Mesodermal cell (in vitro differentiated cells): ENCODE data around the gene SETD1B.
A peak's percentile ranks its signal among the peaks of the same experiment; 100 is the strongest.

Experiments
- H3K27ac ChIP-seq: 2 replicates; pipeline ENCODE4 v1.7.0; 2013; ENCODE audit warnings: mild to moderate bottlenecking, low read depth, low read length, moderate library complexity; ENCODE audit not compliant: severe bottlenecking
- H3K36me3 ChIP-seq: 2 replicates; pipeline ENCODE4 v1.7.1; 2013; ENCODE audit warnings: mild to moderate bottlenecking, low read length, moderate library complexity; ENCODE audit not compliant: control insufficient read depth, insufficient read depth
- H3K4me1 ChIP-seq: one replicate; pipeline ENCODE4 v1.7.1; 2013; ENCODE audit warnings: mild to moderate bottlenecking, low read length; ENCODE audit not compliant: insufficient read depth, control insufficient read depth, poor library complexity, severe bottlenecking
- H3K4me3 ChIP-seq: 2 replicates; pipeline ENCODE4 v1.7.0; 2013; ENCODE audit warnings: low read length, control low read depth, mild to moderate bottlenecking; ENCODE audit not compliant: insufficient read depth, poor library complexity, severe bottlenecking; ENCODE audit errors: extremely low read depth
- H3K9me3 ChIP-seq: 2 replicates; pipeline ENCODE4 v1.7.1; 2013; ENCODE audit warnings: mild to moderate bottlenecking, low read length, moderate library complexity; ENCODE audit not compliant: control insufficient read depth
- WGBS, 2 experiments: methylation state at CpG; one replicate each; pipeline ENCODE4 v1.1.5; 2013; ENCODE audit warnings: missing lambda C conversion rate in 2 of 2; ENCODE audit not compliant: insufficient coverage in 2 of 2; 5-methylcytosine and 5-hydroxymethylcytosine counted together

Gene SETD1B

DNA sequence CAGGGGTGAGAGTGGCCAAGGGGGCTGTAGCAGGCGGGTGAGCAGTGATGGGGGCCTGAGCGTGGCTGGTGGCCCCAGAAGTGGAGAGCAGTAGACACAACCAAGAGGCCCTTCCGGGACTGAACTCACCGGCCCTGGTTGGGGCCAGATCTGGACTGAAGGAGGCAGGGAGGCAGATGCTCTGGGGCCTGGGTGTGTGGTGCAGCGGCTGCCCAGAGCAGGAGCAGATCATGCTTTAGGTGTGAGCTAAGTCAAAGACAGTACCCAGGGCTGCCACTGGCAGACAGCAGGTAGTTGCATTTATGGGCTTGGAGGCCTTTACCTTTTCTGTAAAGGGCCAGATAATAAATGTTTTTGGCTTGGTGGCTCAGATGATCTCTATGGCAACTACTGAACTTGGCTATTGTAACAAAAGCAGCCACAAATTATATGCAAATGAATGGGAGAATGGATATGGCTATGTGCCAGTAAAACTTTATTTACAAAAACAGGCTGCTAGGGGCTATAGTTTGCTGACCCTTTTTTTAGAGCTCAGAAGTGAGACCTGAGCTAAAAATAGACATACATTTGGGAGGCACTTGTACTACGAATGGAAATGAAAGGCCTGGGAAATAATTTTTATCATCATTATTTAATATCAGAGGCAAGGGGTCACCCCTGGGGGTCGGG, 25.6 kb downstream of the SETD1B start:
- H3K36me3 ChIP-seq: peaks cover 71% of the 10 kb centered on the region
- whole genome bisulfite sequencing, 2 experiments: 95 to 100% methylated on average over 5 to 6 of the region's 7 CpGs
- H3K4me3 ChIP-seq: no peak overlapping the region
- H3K27ac ChIP-seq: no peak overlapping the region
- H3K9me3 ChIP-seq: no peaks in the 10 kb centered on the region
- H3K4me1 ChIP-seq: no peaks in the 10 kb centered on the region

DNA sequence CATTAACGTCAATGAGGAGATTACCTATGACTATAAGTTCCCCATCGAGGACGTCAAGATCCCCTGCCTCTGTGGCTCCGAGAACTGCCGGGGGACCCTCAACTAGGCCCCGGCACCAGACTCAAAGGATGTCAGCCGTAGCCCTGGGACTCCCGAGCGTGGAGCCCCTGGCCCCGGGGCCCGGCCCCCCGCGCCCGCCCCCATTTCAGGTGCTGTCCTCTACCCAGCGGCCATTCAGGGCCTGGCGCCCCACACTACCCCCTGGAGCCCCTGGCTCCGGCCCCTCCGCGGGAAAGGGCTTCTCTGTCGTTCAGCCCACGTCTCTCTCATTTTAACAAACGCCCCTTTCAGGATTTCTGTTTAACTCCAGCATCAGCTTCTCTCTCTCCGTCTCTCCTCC, 26.3 kb downstream of the SETD1B start:
- no peak overlapping the region for H3K4me3 ChIP-seq
- H3K36me3 ChIP-seq: peaks cover 64% of the 10 kb centered on the region
- H3K9me3 ChIP-seq: no peaks in the 10 kb centered on the region
- H3K4me1 ChIP-seq: no peaks in the 10 kb centered on the region
- 93 to 96% methylated on average over 22 of the region's 23 CpGs for WGBS, 2 experiments
- no peak overlapping the region for H3K27ac ChIP-seq

- Histone ChIP-seq H3K4me1 (no peaks in the 10 kb centered on the region), H3K36me3 (peaks cover 64% of the 10 kb centered on the region), H3K9me3 (no peaks in the 10 kb centered on the region), H3K4me3 (no peak overlapping the region), H3K27ac (no peak overlapping the region)
- 96 to 97% methylated on average over 23 to 28 of the region's 29 CpGs for WGBS, 2 experiments
Observed at GRCh38 chr12:121830588-121831265, 26.9 kb downstream of the SETD1B start.

GRCh38 chr12:121831571-121832245, 27.9 kb downstream of the SETD1B start:
- H3K36me3 ChIP-seq: peaks cover 54% of the 10 kb centered on the region
- H3K9me3 ChIP-seq: no peaks in the 10 kb centered on the region

GRCh38 chr12:121837680-121838079, 33.9 kb downstream of the SETD1B start:
- Histone ChIP-seq H3K9me3 (no peaks in the 10 kb centered on the region), H3K4me1 (no peaks in the 10 kb centered on the region), H3K4me3 (no peak overlapping the region), H3K27ac (no peak overlapping the region), H3K36me3 (no peaks in the 10 kb centered on the region)
- 77 to 89% methylated on average over 3 to 4 of the region's 4 CpGs for WGBS, 2 experiments

More at GRCh38 chr12:121831571-121832245, 27.9 kb downstream of the SETD1B start:
- H3K4me3 ChIP-seq: no peak overlapping the region
- H3K27ac ChIP-seq: no peak overlapping the region
- WGBS, 2 experiments: 96% methylated on average over 15 to 16 of the region's 19 CpGs
- H3K4me1 ChIP-seq: no peaks in the 10 kb centered on the region

DNA sequence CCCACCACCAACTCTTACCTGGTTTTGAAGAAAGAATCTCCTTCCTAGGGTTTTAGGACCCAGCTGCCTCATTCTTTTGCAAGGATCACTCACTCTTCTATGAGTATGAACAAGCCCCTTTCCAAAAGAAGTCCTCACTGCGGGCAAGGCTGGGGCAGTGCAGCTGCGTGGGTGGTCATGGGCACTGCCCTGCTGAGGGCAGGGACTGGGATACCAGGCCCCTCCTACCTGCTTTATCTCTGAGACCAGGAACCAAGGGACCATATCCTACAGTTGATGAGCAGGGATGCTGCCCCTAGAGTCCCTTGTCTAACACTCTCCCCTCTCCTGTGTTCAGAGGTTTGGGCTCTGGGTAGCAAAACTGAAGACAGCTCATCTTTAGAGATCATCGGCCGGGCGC, 34.3 kb downstream of the SETD1B start:
- no peaks in the 10 kb centered on the region for H3K9me3 ChIP-seq
- H3K27ac ChIP-seq: no peak overlapping the region
- peaks cover 3% of the 10 kb centered on the region for H3K4me1 ChIP-seq
- no peak overlapping the region for H3K4me3 ChIP-seq
- 91 to 97% methylated on average over 3 to 5 of the region's 5 CpGs for WGBS, 2 experiments
- H3K36me3 ChIP-seq: no peaks in the 10 kb centered on the region

DNA sequence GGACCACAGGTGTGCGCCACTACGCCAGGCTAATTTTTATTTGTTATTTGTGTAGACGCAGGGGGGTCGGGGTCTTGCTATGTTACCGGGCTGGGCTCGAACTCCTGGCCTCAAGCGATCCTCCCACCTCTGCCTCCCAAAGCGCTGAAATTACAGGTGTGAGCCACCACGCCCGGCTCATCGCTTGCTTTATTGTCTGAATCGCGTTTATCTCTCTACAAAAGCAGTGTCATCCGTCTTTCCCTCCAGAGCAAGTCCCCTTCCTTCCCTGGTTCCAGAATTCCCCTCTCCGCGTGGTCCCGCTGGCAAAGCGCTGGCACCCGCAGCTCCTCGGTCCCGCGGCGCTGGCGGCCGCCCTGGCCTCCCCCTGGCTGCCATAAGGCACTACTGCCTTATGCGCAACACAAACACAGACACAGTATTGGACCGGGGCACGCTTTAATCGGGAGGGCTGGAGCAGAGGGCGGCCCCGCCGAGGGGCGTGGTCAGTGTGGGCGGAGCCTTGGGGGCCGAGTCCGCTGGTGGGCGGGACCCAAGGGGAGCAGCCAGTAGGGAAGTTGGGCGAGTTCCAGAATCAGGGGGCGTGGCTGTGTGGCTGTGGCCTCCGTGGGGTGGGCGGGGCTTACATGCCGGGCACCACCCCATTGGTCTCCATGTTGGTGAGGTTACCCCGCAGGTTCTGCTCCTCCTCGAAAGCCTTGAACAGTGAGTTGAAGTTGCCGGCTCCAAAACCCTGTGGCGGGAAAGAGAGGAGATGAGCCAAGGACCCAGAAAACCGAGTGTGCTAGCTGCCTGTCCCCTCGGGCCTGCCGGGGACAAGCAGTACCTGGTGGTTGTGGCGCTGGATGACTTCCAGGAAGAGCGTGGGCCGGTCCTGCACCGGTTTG, 35.5 kb downstream of the SETD1B start:
- Histone ChIP-seq H3K27ac (peak overlapping the region; percentile 49), H3K9me3 (no peaks in the 10 kb centered on the region), H3K36me3 (no peaks in the 10 kb centered on the region), H3K4me1 (peaks cover 6% of the 10 kb centered on the region), H3K4me3 (peak overlapping the region; percentile 52)
- 18 to 21% methylated on average over 36 to 45 of the region's 53 CpGs for WGBS, 2 experiments

GRCh38 chr12:121839993-121840761, 36.4 kb downstream of the SETD1B start:
- H3K4me3 ChIP-seq: peak overlapping the region; percentile 52
- H3K4me1 ChIP-seq: peaks cover 6% of the 10 kb centered on the region
- no peaks in the 10 kb centered on the region for H3K9me3 ChIP-seq
- peak overlapping the region; percentile 49 for H3K27ac ChIP-seq
- WGBS, 2 experiments: 77 to 80% methylated on average over 24 of the region's 24 CpGs
- H3K36me3 ChIP-seq: no peaks in the 10 kb centered on the region

DNA sequence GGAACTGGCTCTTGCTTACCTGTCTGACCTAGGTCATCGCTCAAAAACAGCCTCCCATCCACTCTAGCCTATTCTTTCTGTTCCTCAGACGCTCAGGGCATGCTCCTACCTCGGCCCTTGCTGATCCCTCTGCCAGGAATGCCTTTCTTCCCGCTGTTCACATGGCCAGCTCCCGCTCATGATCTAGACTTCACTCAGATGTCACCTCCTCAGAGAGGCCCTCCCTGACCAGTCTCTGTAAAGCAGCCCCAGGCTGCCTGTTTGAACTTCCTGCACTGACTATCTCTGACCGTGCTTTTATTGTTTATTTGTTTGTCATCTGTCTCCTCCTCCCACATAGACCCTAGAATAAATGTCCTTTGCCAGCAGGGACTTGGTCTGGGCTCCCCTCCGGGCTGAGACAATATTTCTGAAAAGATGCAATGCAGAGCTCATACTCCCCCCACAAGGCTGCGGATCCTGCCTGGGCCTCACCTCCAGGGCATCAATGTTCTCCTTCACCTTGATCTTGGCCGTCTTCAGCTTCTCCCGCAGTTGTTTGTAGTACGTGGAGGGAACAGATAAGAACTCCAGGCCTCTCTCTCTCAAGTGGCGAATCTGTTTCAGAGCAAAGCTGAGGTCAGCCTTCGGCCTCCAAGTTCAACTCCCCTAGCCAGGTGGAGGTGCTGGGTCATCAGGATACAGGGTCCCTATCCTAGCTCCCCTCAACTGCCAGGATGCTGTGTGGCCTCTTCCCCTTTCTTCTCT, 39.6 kb downstream of the SETD1B start:
- Histone ChIP-seq H3K9me3 (no peaks in the 10 kb centered on the region), H3K36me3 (no peaks in the 10 kb centered on the region), H3K27ac (no peak overlapping the region), H3K4me1 (peaks cover 6% of the 10 kb centered on the region), H3K4me3 (no peak overlapping the region)
- WGBS, 2 experiments: 81 to 83% methylated on average over 12 to 13 of the region's 13 CpGs
